SK-N-SH (cell line): ENCODE data around the gene PRKCA. TPM values are rescaled to one million over a fixed set of nuclear protein-coding genes. Genes with fewer than 3 reads are reported as not detected.

Experiments used
- CTCF ChIA-PET: fragments of 300-600, 350-600 bp; formaldehyde crosslinking; extraction: SDS; loops from one replicate; lab custom pipeline; 2021; lab: Yijun Ruan, JAX
- POLR2A ChIA-PET: fragments of 350-600 bp; sonication (Branson Sonifier 250); formaldehyde crosslinking; extraction: SDS; loops from one replicate; lab custom pipeline; 2020; ENCODE audit warnings: antibody characterized with exemption, inconsistent platforms; lab: Yijun Ruan, JAX
- DNase-seq: peaks from one replicate; pipeline ENCODE4 v3.0.0; 2012
- H2AFZ ChIP-seq: fragments of 200-600 bp; sonication (generic); 2 replicates; pipeline ENCODE4 v1.8.1; 2016; ENCODE audit warnings: antibody characterized with exemption, mild to moderate bottlenecking, low read depth
- H3F3A ChIP-seq: fragments of 200-600 bp; sonication (generic); replicated peaks from 2 replicates; pipeline ENCODE3; 2016; ENCODE audit warnings: antibody characterized with exemption, mild to moderate bottlenecking; ENCODE audit not compliant: insufficient read depth
- H3K27ac ChIP-seq, 2 experiments: fragments of 200-500 bp in 1 of 2; fragments of 200-600 bp in 1 of 2; sonication (Bioruptor generic) in 1 of 2; sonication (generic), shearing (Covaris generic) in 1 of 2; 2 replicates each; pipeline versions ENCODE4 v1.5.1 to v1.6.1; 2014 to 2016; ENCODE audit warnings: low read depth in 2 of 2, inconsistent platforms in 1 of 2, low read length in 1 of 2, mild to moderate bottlenecking in 1 of 2, mixed read lengths in 1 of 2
- H3K27me3 ChIP-seq: fragments of 200-600 bp; sonication (generic), shearing (Covaris generic); 2 replicates; pipeline ENCODE4 v1.6.1; 2016; ENCODE audit warnings: mixed run types; ENCODE audit not compliant: insufficient read depth
- H3K36me3 ChIP-seq, 2 experiments: fragments of 200-500 bp in 1 of 2; fragments of 200-600 bp in 1 of 2; sonication (Bioruptor generic) in 1 of 2; sonication (generic) in 1 of 2; replicated peaks in 1 of 2; 2 replicates each; pipeline versions ENCODE3 to v1.5.1; 2014 to 2016; ENCODE audit warnings: low read length in 1 of 2, mild to moderate bottlenecking in 1 of 2; ENCODE audit not compliant: insufficient read depth in 2 of 2, control insufficient read depth in 1 of 2
- H3K4me1 ChIP-seq, 2 experiments: fragments of 200-500 bp in 1 of 2; fragments of 200-600 bp in 1 of 2; sonication (Bioruptor generic) in 1 of 2; sonication (generic), shearing (Covaris generic) in 1 of 2; 2 replicates each; pipeline versions ENCODE4 v1.5.1 to v1.6.1; 2014 to 2016; ENCODE audit warnings: low read depth in 1 of 2, low read length in 1 of 2, mixed run types in 1 of 2; ENCODE audit not compliant: insufficient read depth in 2 of 2, control insufficient read depth in 1 of 2
- H3K4me2 ChIP-seq: fragments of 200-600 bp; sonication (generic), shearing (Covaris generic); 2 replicates; pipeline ENCODE4 v1.6.1; 2017; ENCODE audit warnings: mixed run types
- H3K4me3 ChIP-seq, 2 experiments: fragments of 200-500 bp in 1 of 2; fragments of 200-600 bp in 1 of 2; sonication (Bioruptor generic) in 1 of 2; sonication (generic), shearing (Covaris generic) in 1 of 2; 2 replicates each; pipeline versions ENCODE4 v1.5.1 to v1.8.1; 2014 to 2016; ENCODE audit warnings: low read depth in 2 of 2, inconsistent platforms in 1 of 2, low read length in 1 of 2, mild to moderate bottlenecking in 1 of 2, mixed read lengths in 1 of 2, moderate library complexity in 1 of 2
- H3K79me2 ChIP-seq: fragments of 200-600 bp; sonication (generic); 2 replicates; pipeline ENCODE4 v1.8.1; 2017; ENCODE audit warnings: mild to moderate bottlenecking; ENCODE audit not compliant: insufficient read depth
- H3K9ac ChIP-seq: fragments of 200-600 bp; sonication (generic); 2 replicates; pipeline ENCODE4 v1.6.1; 2017; ENCODE audit warnings: mixed run types
- H3K9me2 ChIP-seq: fragments of 200-600 bp; sonication (generic); 2 replicates; pipeline ENCODE4 v1.6.1; 2017; ENCODE audit warnings: mixed run types
- H3K9me3 ChIP-seq: fragments of 200-600 bp; sonication (generic); 2 replicates; pipeline ENCODE4 v1.6.1; 2017; ENCODE audit warnings: mixed run types, mild to moderate bottlenecking, moderate library complexity
- H4K20me1 ChIP-seq: fragments of 200-600 bp; sonication (generic); 2 replicates; pipeline ENCODE4 v1.6.1; 2017; ENCODE audit warnings: mild to moderate bottlenecking, mixed run types; ENCODE audit not compliant: insufficient read depth
- FOSL2 ChIP-seq: IDR thresholded peaks from 2 replicates; pipeline ENCODE4 v1.4.0; 2012; ENCODE audit warnings: low read depth, mild to moderate bottlenecking, moderate library complexity, borderline replicate concordance
- FOXJ3 ChIP-seq: sonication (generic); formaldehyde crosslinking; IDR thresholded peaks from 2 replicates; pipeline ENCODE4 v1.5.1; 2020; ENCODE audit warnings: mild to moderate bottlenecking, missing genetic modification reagents
- FOXM1 ChIP-seq: IDR thresholded peaks from 2 replicates; pipeline ENCODE4 v1.4.0; 2012; ENCODE audit warnings: low read depth, mild to moderate bottlenecking
- JUND ChIP-seq: IDR thresholded peaks from 2 replicates; pipeline ENCODE4 v1.4.0; 2012
- MXI1 ChIP-seq: IDR thresholded peaks from 2 replicates; pipeline ENCODE4 v1.6.1; 2012; ENCODE audit warnings: mild to moderate bottlenecking, low read depth, low read length, improper control_type of control experiment
- NFIC ChIP-seq: IDR thresholded peaks from 2 replicates; pipeline ENCODE4 v1.4.0; 2012; ENCODE audit warnings: borderline replicate concordance
- NRF1 ChIP-seq: IDR thresholded peaks from 2 replicates; pipeline ENCODE4 v1.6.1; 2012; ENCODE audit warnings: low read depth, mild to moderate bottlenecking, low read length
- POLR2AphosphoS5 ChIP-seq: IDR thresholded peaks from 2 replicates; pipeline ENCODE4 v1.6.1; 2012; ENCODE audit warnings: low read depth, low read length
- RAD21 ChIP-seq: IDR thresholded peaks from 2 replicates; pipeline ENCODE4 v1.6.1; 2012; ENCODE audit warnings: mild to moderate bottlenecking, low read length
- RCOR1 ChIP-seq: fragments of 150-350 bp; IDR thresholded peaks from 2 replicates; pipeline ENCODE4 v1.6.1; 2017; ENCODE audit warnings: antibody characterized with exemption, low read length
- RFX5 ChIP-seq: IDR thresholded peaks from 2 replicates; pipeline ENCODE4 v1.6.1; 2012; ENCODE audit warnings: mild to moderate bottlenecking, improper control_type of control experiment, low read length
- RXRA ChIP-seq: IDR thresholded peaks from 2 replicates; pipeline ENCODE4 v1.4.0; 2012; ENCODE audit warnings: low read depth, mild to moderate bottlenecking, borderline replicate concordance
- SIN3A ChIP-seq: IDR thresholded peaks from 2 replicates; pipeline ENCODE4 v1.6.1; 2012; ENCODE audit warnings: low read depth, mild to moderate bottlenecking, low read length, moderate library complexity, borderline replicate concordance
- TAF1 ChIP-seq: IDR thresholded peaks from 2 replicates; pipeline ENCODE4 v1.6.1; 2012; ENCODE audit warnings: low read depth, mild to moderate bottlenecking, low read length, moderate library complexity, borderline replicate concordance
- TCF12 ChIP-seq: IDR thresholded peaks from 2 replicates; pipeline ENCODE4 v1.4.0; 2012
- TEAD4 ChIP-seq: IDR thresholded peaks from 2 replicates; pipeline ENCODE4 v1.4.0; 2012; ENCODE audit warnings: mild to moderate bottlenecking, borderline replicate concordance; ENCODE audit not compliant: insufficient read depth
- WGBS: methylation state at CpG from one replicate; pipeline ENCODE4 v1.1.6; 2017; ENCODE audit warnings: low lambda C conversion rate; 5-methylcytosine and 5-hydroxymethylcytosine counted together
- polyA plus RNA-seq, 3 experiments: library from polyadenylated mRNA; depleted of rRNA; stranded (reverse); fragments of >200 nt; gene quantifications; 2 replicates each; pipeline ENCODE4 v1.2.3, GENCODE V29; 2012
- TF ChIP-seq, protein P1 (sequence below): IDR thresholded peaks from 2 replicates; pipeline ENCODE4 v1.4.0; 2012; ENCODE audit warnings: low read depth, borderline replicate concordance
- TF ChIP-seq, protein P2 (sequence below): IDR thresholded peaks from 2 replicates; pipeline ENCODE4 v1.4.0; 2012; ENCODE audit warnings: low read depth
- TF ChIP-seq, protein P3 (sequence below): fragments of 200-600 bp; sonication (generic); IDR thresholded peaks from 2 replicates; pipeline ENCODE4 v1.6.1; 2017; ENCODE audit warnings: antibody characterized with exemption, mild to moderate bottlenecking, moderate library complexity
- TF ChIP-seq, protein P4 (sequence below): IDR thresholded peaks from 2 replicates; pipeline ENCODE4 v1.6.1; 2012; ENCODE audit warnings: mild to moderate bottlenecking, low read depth, low read length, moderate library complexity

Gene PRKCA
- polyA plus RNA-seq, 1 of the 3 experiments (the other 2 are of a cell fraction), result 108 TPM

DNA sequence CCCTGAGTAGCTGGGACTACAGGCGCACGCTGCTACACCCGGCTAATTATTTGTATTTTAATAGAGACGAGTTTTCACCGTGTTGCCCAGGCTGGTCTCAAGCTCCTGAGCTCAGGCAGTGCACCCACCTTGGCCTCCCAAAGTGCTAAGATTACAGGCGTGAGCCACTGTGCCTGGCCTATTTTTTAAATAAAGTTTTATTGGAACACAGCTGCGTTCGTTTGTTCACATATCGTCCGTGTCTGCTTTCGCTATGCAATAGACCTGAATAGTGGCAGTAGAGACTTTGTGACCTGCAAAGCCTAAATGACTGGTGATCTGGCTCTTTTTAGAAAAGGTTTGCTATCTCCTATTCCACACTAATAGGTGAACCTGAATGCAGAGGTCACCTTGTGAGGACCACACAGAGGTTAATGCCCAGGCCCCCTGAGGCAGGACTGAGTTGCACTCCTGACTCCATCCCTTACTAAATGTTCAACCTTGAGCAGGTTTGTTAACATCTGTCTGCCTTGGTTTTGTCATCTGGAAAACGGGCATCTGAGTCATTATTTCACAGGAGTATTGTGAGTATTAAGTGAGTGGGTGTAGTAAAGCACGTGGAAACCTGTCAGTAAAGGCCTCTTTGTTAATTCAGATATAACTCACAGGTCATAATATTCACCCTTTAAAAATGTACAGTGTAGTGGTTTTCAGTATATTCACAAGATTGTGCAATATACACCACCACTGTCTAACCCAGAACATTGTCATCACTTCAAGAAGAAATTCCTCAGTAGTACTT is 375.0 kb downstream of the PRKCA start:
- Histone ChIP-seq H3K9me2 (no peaks in the 10 kb centered on the region), H3K36me3 (peaks cover 18 to 30% of the 10 kb centered on the region in 2 experiments), H3K9me3 (no peaks in the 10 kb centered on the region), H3K4me2 (no peak overlapping the region), H3K4me1 (peaks cover 7 to 10% of the 10 kb centered on the region in 2 experiments; a peak in 2 of 4 replicates), H3K4me3 (no peak overlapping the region), H3K79me2 (peaks cover 50% of the 10 kb centered on the region; the same call in 1 of the 2 replicates), H3F3A (no peaks in the 10 kb centered on the region), H3K27me3 (no peaks in the 10 kb centered on the region), H2AFZ (no peak overlapping the region), H3K27ac (no peak overlapping the region), H3K9ac (no peak overlapping the region), H4K20me1 (peaks cover 48% of the 10 kb centered on the region)
- ChIA-PET CTCF (interaction anchor here (1.5 to 9.6 kb wide), 3 partner anchors 8 to 51 kb away, joined by 3 to 90 read pairs (median 3); no protein-coding TSS in a partner anchor), POLR2A (no interaction called here)
- 94% methylated on average over 13 of the region's 13 CpGs for WGBS
- no peak for DNase-seq
- TF ChIP-seq JUND (no peak), TAF1 (no peak), MXI1 (no peak), SIN3A (no peak), RXRA (no peak), FOXJ3 (CRISPR knock-in tag) (no peak), RCOR1 (no peak), FOXM1 (no peak), NRF1 (no peak), TEAD4 (no peak), RAD21 (no peak), POLR2AphosphoS5 (no peak), TCF12 (no peak), NFIC (no peak), RFX5 (no peak), FOSL2 (no peak)
- TF ChIP-seq, protein P1, sequence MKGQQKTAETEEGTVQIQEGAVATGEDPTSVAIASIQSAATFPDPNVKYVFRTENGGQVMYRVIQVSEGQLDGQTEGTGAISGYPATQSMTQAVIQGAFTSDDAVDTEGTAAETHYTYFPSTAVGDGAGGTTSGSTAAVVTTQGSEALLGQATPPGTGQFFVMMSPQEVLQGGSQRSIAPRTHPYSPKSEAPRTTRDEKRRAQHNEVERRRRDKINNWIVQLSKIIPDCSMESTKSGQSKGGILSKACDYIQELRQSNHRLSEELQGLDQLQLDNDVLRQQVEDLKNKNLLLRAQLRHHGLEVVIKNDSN, result no peak
- TF ChIP-seq, protein P2, sequence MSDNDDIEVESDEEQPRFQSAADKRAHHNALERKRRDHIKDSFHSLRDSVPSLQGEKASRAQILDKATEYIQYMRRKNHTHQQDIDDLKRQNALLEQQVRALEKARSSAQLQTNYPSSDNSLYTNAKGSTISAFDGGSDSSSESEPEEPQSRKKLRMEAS, result no peak
- TF ChIP-seq, protein P3, sequence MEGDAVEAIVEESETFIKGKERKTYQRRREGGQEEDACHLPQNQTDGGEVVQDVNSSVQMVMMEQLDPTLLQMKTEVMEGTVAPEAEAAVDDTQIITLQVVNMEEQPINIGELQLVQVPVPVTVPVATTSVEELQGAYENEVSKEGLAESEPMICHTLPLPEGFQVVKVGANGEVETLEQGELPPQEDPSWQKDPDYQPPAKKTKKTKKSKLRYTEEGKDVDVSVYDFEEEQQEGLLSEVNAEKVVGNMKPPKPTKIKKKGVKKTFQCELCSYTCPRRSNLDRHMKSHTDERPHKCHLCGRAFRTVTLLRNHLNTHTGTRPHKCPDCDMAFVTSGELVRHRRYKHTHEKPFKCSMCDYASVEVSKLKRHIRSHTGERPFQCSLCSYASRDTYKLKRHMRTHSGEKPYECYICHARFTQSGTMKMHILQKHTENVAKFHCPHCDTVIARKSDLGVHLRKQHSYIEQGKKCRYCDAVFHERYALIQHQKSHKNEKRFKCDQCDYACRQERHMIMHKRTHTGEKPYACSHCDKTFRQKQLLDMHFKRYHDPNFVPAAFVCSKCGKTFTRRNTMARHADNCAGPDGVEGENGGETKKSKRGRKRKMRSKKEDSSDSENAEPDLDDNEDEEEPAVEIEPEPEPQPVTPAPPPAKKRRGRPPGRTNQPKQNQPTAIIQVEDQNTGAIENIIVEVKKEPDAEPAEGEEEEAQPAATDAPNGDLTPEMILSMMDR, result no peak
- TF ChIP-seq, protein P4, sequence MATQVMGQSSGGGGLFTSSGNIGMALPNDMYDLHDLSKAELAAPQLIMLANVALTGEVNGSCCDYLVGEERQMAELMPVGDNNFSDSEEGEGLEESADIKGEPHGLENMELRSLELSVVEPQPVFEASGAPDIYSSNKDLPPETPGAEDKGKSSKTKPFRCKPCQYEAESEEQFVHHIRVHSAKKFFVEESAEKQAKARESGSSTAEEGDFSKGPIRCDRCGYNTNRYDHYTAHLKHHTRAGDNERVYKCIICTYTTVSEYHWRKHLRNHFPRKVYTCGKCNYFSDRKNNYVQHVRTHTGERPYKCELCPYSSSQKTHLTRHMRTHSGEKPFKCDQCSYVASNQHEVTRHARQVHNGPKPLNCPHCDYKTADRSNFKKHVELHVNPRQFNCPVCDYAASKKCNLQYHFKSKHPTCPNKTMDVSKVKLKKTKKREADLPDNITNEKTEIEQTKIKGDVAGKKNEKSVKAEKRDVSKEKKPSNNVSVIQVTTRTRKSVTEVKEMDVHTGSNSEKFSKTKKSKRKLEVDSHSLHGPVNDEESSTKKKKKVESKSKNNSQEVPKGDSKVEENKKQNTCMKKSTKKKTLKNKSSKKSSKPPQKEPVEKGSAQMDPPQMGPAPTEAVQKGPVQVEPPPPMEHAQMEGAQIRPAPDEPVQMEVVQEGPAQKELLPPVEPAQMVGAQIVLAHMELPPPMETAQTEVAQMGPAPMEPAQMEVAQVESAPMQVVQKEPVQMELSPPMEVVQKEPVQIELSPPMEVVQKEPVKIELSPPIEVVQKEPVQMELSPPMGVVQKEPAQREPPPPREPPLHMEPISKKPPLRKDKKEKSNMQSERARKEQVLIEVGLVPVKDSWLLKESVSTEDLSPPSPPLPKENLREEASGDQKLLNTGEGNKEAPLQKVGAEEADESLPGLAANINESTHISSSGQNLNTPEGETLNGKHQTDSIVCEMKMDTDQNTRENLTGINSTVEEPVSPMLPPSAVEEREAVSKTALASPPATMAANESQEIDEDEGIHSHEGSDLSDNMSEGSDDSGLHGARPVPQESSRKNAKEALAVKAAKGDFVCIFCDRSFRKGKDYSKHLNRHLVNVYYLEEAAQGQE, result no peak
